Cortex of kidney (tissue), 1 donor: Measurements from ENCODE around the gene STEAP1.
A peak's percentile ranks its signal among the peaks of the same experiment; 100 is the strongest.

Experiments
- DNase-seq: peaks from one replicate; lab custom pipeline; 2025; lab: John Stamatoyannopoulos, UW

STEAP1 gene

DNA sequence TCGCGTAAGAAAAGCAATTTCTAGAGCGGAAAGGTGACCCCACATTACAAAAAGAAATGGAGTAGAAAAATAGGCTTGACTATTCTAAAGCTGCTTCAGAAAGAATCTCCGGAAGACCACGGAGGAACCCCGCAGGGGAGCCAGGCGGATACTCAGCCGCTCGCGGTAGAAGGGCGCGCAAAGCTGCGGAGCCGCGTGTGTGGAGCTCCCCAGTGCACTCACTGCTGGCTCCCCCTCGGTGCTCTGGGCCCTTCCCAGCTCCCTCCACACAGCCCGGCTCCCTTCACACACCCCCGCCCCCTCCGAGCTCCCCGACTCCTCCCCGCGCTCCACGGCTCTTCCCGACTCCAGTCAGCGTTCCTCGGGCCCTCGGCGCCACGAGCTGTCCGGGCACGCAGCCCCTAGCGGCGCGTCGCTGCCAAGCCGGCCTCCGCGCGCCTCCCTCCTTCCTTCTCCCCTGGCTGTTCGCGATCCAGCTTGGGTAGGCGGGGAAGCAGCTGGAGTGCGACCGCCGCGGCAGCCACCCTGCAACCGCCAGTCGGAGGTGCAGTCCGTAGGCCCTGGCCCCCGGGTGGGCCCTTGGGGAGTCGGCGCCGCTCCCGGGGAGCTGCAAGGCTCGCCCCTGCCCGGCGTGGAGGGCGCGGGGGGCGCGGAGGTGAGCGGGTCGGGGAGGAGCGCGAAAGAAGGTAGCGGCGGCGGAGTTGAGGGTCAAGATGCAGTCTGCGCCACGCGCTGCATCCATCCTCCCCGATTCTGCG lies 57.3 kb downstream of the STEAP1 start, which contains the start of gene STEAP2:
Gene STEAP2, plus strand, starts transcription at position 350 of the 758 bp plus-strand sequence. CDS start 13,343 bp downstream, outside the sequence.
- peak; percentile 44 for DNase-seq

DNA sequence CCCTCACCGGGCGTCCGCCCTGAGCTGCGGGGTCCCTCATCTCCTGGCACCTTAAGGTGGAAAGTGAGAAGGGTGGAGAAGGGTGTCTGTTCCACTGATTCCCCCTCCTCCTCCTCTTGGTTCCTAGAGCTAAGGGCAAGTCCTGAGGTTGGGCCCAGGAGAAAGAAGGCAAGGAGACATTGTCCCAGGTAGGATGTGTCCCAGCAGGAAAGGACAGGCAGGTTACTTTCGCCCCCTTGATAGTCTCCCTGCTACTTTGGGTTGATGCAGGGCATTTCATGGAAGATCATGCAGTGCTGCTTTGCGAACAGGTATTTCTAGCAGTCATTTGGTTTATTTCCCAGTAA lies 57.9 kb downstream of the STEAP1 start:
- no peak for DNase-seq

DNA sequence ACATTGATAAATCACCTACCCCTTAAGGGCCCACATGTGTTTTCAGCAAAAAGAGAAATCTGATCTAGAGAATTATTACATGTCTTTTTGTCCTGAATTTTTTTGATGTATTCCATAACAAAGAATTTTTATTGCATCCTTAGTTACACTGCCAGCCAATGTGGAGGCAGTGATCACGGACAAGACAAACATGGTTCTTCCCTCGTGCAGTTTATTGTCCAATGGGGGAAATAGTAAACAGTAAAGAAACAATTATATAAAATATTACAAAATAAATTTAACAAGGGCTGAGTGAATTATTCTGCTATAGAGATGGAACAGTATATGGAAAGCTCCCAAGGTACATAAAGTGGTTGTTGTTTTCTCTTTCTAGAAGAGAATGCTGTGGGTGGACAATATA lies 59.3 kb downstream of the STEAP1 start:
- no peak for DNase-seq
